Immature natural killer cell (primary cell): Measurements from ENCODE around the gene PRDM2. TPM values are rescaled to one million over a fixed set of nuclear protein-coding genes. Genes with fewer than 3 reads are reported as not detected.
A peak's percentile ranks its signal among the peaks of the same experiment; 100 is the strongest.
"Not testable (repeated sequence)": the region's sequence is repeated elsewhere in the genome, so short reads cannot be mapped to it uniquely, and the experiment has no call there.

Experiments
- DNase-seq, 3 donors: peaks; one replicate each; pipeline ENCODE4 v3.0.0; 2022; ENCODE audit warnings: mixed read lengths in 1 of 3
- H3K27ac Mint-ChIP-seq, 6 donors: one replicate each; pipeline ENCODE4 v1.8.0; 2020; ENCODE audit warnings: mixed read lengths in 6 of 6, mild to moderate bottlenecking in 5 of 6, inconsistent platforms in 4 of 6, moderate library complexity in 3 of 6
- H3K27me3 Mint-ChIP-seq, 3 donors: one replicate each; pipeline ENCODE4 v1.8.0; 2020 to 2021; ENCODE audit warnings: low read depth in 3 of 3, mild to moderate bottlenecking in 3 of 3, mixed read lengths in 3 of 3, moderate library complexity in 3 of 3, inconsistent platforms in 1 of 3
- H3K36me3 Mint-ChIP-seq, 3 donors: one replicate each; pipeline ENCODE4 v1.8.0; 2020; ENCODE audit warnings: mixed read lengths in 3 of 3, inconsistent platforms in 2 of 3, mild to moderate bottlenecking in 2 of 3
- H3K4me1 Mint-ChIP-seq, 2 donors: one replicate each; pipeline ENCODE4 v1.8.0; 2020; ENCODE audit warnings: inconsistent platforms in 2 of 2, mild to moderate bottlenecking in 2 of 2, mixed read lengths in 2 of 2, moderate library complexity in 1 of 2
- H3K4me3 Mint-ChIP-seq, 5 donors: one replicate each; pipeline ENCODE4 v1.8.0; 2020; ENCODE audit warnings: mild to moderate bottlenecking in 5 of 5, mixed read lengths in 5 of 5, inconsistent platforms in 3 of 5, moderate library complexity in 3 of 5
- H3K9me3 Mint-ChIP-seq, 6 donors: one replicate each; pipeline ENCODE4 v1.8.0; 2020; ENCODE audit warnings: mild to moderate bottlenecking in 6 of 6, mixed read lengths in 6 of 6, inconsistent platforms in 4 of 6, moderate library complexity in 3 of 6
- polyA plus RNA-seq, 3 donors: library from polyadenylated mRNA; unstranded; fragments of 300-500 nt; fragmentation: Illumina TruSeq; gene quantifications; one replicate each; pipeline ENCODE4 v1.2.3, GENCODE V29; 2021

PRDM2 gene
- polyA plus RNA-seq, 3 donors from 2014 or later, result 9.6 to 34.1 (median 10.8) TPM

DNA sequence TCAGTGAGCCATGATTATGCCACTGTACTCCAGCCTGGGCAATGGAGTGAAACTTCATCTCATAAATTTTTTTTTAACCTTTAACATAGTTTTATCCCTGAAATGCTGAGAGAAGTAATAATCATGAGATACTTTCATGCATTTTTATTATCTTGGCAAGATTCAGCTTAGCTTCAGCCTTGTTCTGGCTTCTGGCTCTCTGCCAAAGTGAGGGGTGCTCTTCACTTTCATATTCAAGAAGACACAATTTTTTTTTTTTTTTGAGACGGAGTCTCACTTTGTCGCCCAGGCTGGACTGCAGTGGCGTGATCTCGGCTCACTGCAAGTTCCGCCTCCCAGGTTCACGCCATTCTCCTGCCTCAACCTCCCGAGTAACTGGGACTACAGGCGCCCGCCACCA lies 19.4 kb upstream of the PRDM2 start:
- not testable (repeated sequence) for H3K9me3 Mint-ChIP-seq, H3K4me3 Mint-ChIP-seq, H3K27ac Mint-ChIP-seq, H3K36me3 Mint-ChIP-seq, H3K4me1 Mint-ChIP-seq, DNase-seq
- H3K27me3 Mint-ChIP-seq, result peaks cover 0 to 24% (median 2%) of the 10 kb centered on the region in 3 donors

DNA sequence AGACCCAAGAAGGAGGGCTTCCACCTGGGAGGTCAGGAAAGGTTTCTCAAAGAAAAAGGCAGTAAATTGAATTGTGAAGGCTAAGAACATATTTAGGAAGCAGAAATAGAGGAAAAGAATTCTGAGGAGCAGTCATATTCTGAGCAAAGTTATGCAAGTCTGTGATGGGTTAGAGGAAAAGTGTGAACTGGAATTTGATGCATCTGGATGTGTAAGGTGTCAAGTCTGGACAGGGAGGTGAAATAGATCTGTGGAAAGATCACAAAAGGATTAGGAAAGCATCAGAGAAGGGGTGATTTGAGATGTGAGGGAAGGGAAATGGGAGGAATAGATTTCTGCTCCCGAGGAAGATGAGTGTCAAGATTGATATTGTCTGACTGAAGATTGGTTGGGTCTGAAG lies 18.1 kb upstream of the PRDM2 start:
- no peak for DNase-seq
- Mint-ChIP-seq H3K27me3 (peaks cover 0 to 14% (median 2%) of the 10 kb centered on the region in 3 donors), H3K27ac (no peak overlapping the region), H3K4me1 (no peaks in the 10 kb centered on the region), H3K9me3 (peaks cover 0 to 2% (median 0%) of the 10 kb centered on the region in 6 donors), H3K36me3 (no peaks in the 10 kb centered on the region), H3K4me3 (no peak overlapping the region)

DNA sequence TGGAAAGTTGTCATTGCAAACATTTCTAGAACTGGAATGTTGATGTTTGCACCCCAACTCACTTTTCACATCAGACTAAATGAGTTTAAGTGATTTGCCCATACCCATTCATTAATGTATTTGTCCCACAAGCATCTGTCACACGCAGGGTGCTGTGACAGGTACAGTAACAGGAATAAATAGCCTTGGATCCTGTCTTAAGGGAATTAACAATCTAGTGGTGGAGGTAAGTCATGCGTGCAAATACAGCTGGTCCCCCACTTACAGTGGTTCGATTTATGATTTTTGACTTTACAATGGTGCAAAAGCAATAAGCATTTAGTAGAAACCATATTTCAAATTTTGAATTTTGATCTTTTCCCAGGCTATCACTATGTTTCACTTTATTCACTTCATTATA lies 17.5 kb upstream of the PRDM2 start:
- Mint-ChIP-seq H3K9me3 (peaks cover 0 to 2% (median 0%) of the 10 kb centered on the region in 6 donors), H3K4me1 (no peaks in the 10 kb centered on the region), H3K36me3 (no peaks in the 10 kb centered on the region), H3K27me3 (peaks cover 0 to 14% (median 2%) of the 10 kb centered on the region in 3 donors), H3K4me3 (no peak overlapping the region), H3K27ac (no peak overlapping the region)
- no peak for DNase-seq

DNA sequence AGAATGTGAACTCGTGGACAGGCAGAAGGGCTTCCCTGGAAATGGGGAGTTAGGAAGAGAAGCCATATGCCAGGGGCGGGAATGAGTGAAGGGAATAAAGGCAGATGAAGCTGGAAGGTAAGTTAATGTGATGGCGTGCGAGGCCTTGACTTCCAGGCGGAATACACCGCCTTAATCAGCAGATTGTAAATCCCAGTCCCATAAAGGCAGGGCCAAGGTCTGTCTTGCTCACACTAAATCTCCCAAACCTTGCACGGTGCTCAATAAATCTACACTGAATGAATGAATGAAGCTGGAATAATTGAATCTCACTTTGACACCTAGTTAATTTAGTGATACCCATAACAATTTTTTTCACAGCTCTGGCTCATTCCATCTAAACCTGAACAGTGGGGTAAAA lies 16.8 kb upstream of the PRDM2 start:
- no peak overlapping the region for H3K4me3 Mint-ChIP-seq
- H3K27me3 Mint-ChIP-seq, result peaks cover 0 to 16% (median 2%) of the 10 kb centered on the region in 3 donors

DNA sequence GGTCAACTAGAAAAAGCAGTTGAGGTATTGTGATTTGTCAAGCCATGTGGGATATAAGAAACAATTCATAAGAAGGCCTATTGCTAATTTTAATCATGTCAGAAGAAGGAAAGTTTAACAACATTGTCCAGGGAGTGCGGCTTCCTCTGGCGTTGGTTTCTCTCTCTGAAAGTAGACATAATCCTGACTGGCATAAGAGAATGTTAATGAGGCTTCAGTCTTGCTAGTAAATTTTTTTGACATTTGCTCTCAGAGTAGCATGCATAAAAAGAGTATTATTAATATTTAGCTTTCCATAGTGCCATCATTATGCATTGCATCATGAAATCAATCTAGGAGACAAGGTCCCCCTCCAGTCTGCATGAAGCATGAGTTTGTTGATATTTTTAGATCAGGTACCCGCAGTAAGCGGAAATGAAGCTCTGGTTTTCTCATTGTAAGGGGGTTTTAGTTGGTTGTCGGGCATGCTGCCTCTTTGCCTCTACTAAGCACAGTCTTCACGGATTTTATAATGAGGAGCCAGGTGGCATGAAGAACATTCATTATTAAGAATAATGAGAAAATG lies 12.8 kb upstream of the PRDM2 start:
- Mint-ChIP-seq H3K4me1 (no peaks in the 10 kb centered on the region), H3K27ac (no peak overlapping the region), H3K9me3 (peaks cover 0 to 3% (median 0%) of the 10 kb centered on the region in 6 donors), H3K4me3 (no peak overlapping the region), H3K36me3 (no peaks in the 10 kb centered on the region), H3K27me3 (peaks cover 0 to 9% (median 9%) of the 10 kb centered on the region in 3 donors)
- DNase-seq, result no peak

More for the DNA sequence above, 16.8 kb upstream of the PRDM2 start:
- Mint-ChIP-seq H3K4me1 (no peaks in the 10 kb centered on the region), H3K9me3 (peaks cover 0 to 2% (median 0%) of the 10 kb centered on the region in 6 donors), H3K36me3 (no peaks in the 10 kb centered on the region), H3K27ac (no peak overlapping the region)
- DNase-seq, result no peak

DNA sequence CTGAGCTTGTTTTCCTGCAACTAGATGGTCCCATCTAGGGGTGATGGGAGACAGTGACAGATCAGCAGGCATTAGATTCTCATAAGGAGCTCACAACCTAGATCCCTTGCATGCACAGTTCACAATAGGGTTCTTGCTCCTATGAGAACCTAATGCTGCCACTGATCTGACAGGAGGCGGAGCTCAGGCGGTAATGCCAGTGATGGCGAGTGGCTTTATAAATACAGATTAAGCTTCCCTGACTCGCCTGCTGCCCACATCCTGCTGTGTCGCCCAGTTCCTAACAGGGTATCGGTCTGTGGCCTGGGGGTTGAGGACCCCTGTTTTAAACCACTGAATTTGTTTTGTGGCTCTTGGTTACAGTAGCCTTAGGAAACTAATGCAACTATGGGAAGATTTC lies 6.9 kb upstream of the PRDM2 start:
- Mint-ChIP-seq H3K27me3 (peaks cover 3 to 14% (median 13%) of the 10 kb centered on the region in 3 donors), H3K4me3 (peak overlapping the region in 2 of 5 donors; percentile 2 to 36), H3K4me1 (peaks cover 6 to 12% of the 10 kb centered on the region in 2 donors), H3K27ac (peak overlapping the region in 1 of 6 donors; percentile 6)
- peak in 1 of 3 donors; percentile 2 for DNase-seq
- H3K9me3 Mint-ChIP-seq, H3K36me3 Mint-ChIP-seq: not testable (repeated sequence)

DNA sequence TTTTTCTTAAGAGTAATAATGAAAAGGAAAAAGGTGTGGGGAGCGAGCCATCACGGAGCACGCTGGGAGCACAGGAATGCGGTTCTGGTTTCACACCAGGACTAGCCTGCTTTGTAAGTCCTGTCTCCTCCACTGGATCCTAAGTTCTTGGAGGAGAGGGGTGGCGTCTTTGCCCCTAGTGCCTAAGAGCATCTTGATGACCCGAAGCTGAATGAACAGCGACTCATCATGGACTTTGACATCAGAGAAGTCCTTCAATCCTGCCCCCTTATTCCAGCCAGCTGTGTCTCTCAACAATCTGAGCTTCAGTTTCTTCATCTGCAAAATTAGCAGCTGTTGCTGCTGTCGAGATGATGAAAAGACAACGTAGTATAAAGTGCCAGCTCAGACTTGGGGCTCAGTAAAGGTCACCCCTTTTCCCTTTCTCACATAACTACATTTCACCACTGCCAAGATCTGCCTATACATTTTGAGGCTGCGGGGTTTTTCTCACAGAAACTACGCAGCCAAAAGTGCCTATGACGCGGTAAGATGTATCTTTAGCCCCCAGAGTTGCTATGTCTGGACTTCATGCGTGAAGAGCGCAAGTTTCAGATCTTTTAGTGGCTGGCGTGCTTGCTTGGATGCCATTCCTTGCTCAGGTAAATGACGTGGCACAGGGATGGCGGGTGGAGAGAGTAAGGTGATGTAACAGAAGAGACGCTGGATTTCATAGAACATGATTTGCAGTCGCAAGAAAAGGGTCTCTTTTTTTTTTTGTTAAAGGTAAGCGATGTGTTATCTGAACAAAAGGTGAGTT lies 4.9 kb upstream of the PRDM2 start:
- DNase-seq, result no peak
- Mint-ChIP-seq H3K4me1 (peaks cover 13 to 19% of the 10 kb centered on the region in 2 donors), H3K36me3 (no peaks in the 10 kb centered on the region), H3K4me3 (no peak overlapping the region), H3K9me3 (peaks cover 0 to under 1% (median 0%) of the 10 kb centered on the region in 6 donors), H3K27me3 (peaks cover 5 to 11% (median 6%) of the 10 kb centered on the region in 3 donors), H3K27ac (no peak overlapping the region)

DNA sequence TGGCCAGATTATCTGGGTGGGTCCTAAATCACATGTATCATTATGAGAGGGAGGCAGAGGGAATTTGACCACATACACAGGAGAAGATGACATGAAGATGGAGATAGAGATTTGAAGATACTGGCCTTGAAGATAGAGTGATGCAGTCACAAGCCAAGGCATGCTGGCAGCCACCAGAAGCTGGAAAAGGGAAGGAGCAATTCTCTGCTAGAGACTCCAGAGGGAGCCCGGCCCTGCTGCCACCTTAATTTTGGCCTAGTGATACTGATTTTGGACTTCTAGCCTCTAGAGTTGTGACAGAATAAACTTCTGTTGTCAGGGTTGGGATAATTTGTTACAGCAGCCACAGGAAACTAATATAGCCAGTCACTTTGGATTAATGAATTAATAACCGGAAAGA lies 2.2 kb upstream of the PRDM2 start:
- Mint-ChIP-seq H3K4me3 (peak overlapping the region in 4 of 5 donors; percentile 30 to 65 (median 42)), H3K36me3 (no peaks in the 10 kb centered on the region), H3K27ac (peak overlapping the region in 1 of 6 donors; percentile 65), H3K4me1 (peaks cover 33 to 39% of the 10 kb centered on the region in 2 donors), H3K9me3 (no peaks in the 10 kb centered on the region), H3K27me3 (peaks cover 2 to 18% (median 9%) of the 10 kb centered on the region in 3 donors)
- DNase-seq, result no peak

DNA sequence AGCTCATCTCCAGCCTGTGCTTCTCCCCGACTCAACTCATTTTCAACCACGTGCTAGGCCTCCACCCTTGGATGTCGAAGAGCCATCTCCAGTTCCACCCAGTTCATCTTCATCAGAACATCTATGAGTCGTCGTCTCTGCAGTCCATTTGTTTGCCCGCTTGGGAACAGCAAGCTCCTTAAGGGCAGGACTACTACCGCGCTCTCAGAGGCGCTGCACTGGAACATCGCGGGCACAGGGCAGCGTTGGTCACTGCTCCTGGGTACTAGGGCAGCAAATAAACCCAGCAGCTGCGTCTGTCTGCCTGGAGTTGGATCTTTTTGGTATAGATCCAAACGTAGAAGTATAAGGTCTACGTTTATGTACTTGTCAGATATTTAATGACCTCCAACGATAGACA lies 478 bp upstream of the PRDM2 start:
- Mint-ChIP-seq H3K27ac (peak overlapping the region; percentile 71 to 96 (median 88)), H3K4me3 (peak overlapping the region; percentile 66 to 93 (median 89)), H3K9me3 (no peaks in the 10 kb centered on the region), H3K4me1 (peaks cover 30 to 39% of the 10 kb centered on the region in 2 donors), H3K36me3 (no peaks in the 10 kb centered on the region), H3K27me3 (peaks cover 2 to 18% (median 9%) of the 10 kb centered on the region in 3 donors)
- DNase-seq, result peak in 1 of 3 donors; percentile 3

DNA sequence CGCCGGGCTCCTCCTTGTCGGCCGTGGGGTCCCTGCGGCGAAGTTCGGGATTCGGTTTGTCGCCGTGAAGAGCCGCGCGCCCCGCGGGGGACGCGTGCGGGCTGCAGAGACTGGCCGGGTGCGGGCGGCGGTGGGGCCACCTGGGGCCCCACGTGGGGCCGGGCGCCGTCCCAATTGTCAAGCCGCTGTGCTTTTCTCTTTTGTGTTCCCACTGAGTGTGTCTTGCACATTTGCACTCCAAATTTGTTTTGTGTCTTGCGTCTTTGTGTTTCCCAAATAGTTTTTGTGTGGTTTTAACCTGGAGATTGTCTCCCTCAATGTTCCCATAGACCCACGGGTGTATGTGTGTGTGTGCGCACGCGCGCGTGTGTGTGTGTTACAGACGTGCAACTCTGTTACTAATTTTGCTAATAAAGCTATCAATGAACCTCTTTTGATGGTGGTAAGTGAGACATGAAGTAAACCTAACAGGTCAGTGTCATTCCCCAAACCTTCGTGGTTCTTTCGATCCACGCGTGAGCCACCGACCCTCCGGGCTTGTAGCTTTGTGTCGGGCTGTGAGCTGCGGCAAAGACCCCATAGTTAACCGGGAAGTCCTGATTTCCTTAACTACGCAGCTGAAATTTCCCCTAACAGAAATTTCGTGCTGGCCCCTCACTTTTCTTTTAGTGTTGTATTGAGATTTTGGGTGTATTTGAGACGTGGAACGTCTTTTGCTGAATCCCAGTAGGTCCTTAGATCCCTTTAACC lies 708 bp downstream of the PRDM2 start:
- H3K27me3 Mint-ChIP-seq, result peaks cover 2 to 18% (median 7%) of the 10 kb centered on the region in 3 donors
- peaks cover 30 to 40% of the 10 kb centered on the region in 2 donors for H3K4me1 Mint-ChIP-seq
- no peaks in the 10 kb centered on the region for H3K9me3 Mint-ChIP-seq
- H3K4me3 Mint-ChIP-seq, result peak overlapping the region; percentile 90 to 97 (median 97)
- peak in 1 of 3 donors; percentile 59 for DNase-seq
- H3K27ac Mint-ChIP-seq, result peak overlapping the region; percentile 89 to 99 (median 95)
- H3K36me3 Mint-ChIP-seq, result no peaks in the 10 kb centered on the region

DNA sequence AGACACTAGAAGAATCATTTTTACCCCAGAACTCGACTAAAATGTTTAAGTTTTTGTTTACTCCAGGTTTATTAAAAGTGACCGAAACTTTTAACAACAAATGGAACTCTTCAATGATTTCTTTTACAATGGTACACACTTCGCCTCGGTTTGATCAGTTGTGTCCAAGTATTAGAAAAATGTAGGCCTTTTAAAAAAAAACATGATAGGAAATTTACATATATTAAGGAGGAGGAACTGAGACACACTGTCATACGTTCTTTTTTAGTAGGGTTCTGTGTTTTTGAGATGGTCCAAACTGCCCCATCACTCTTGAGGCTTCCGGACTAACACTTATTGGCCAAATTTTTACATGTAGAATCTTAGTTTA lies 1.3 kb downstream of the PRDM2 start:
- peak overlapping the region; percentile 89 to 99 (median 95) for H3K27ac Mint-ChIP-seq
- peak overlapping the region; percentile 90 to 97 (median 97) for H3K4me3 Mint-ChIP-seq
- H3K36me3 Mint-ChIP-seq, result peaks cover 0 to 4% (median 3%) of the 10 kb centered on the region in 3 donors
- peaks cover 30 to 40% of the 10 kb centered on the region in 2 donors for H3K4me1 Mint-ChIP-seq
- DNase-seq, result no peak
- H3K9me3 Mint-ChIP-seq, result peaks cover 0 to 1% (median 0%) of the 10 kb centered on the region in 6 donors
- peaks cover 5 to 16% (median 7%) of the 10 kb centered on the region in 3 donors for H3K27me3 Mint-ChIP-seq

DNA sequence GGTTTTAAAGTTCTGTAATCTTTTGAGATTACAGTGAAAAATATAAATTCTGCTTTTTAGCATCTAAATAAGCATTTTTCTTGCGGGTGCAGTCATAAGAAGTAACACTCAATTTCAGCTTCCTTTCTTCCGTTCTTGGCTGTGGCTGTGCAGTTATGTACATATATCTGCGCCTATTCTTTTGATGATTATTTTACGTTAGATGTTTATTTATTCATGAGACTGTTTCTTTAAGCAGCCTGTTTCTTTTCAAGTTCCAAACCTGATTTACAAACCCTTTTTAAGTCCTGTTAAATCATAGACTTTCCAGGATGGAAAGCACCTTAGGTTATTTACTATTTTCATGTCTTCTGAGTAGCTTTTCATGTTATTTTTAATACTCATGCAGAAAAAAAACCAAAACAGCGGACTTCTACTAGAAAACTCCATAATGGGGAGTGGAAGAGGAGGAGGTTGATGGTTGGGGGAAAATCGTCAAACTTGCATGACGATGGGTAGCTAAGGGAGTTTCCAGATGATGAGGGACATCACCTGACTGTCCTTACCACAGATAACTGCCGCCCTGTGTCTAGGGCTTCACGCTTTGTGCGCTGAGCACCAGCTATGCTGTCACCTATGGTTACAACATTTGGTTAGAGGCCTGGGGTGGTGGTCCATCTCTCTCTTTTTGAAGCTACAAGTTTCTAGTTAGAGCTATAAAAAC lies 2.6 kb downstream of the PRDM2 start:
- peaks cover 0 to 5% (median 4%) of the 10 kb centered on the region in 3 donors for H3K36me3 Mint-ChIP-seq
- peaks cover 4 to 11% (median 7%) of the 10 kb centered on the region in 3 donors for H3K27me3 Mint-ChIP-seq
- H3K4me1 Mint-ChIP-seq, result peaks cover 30 to 40% of the 10 kb centered on the region in 2 donors
- peak; percentile 45 to 59 (median 45) for DNase-seq
- peak overlapping the region; percentile 62 to 98 (median 90) for H3K27ac Mint-ChIP-seq
- H3K4me3 Mint-ChIP-seq, result peak overlapping the region in 2 of 5 donors; percentile 5 to 70
- H3K9me3 Mint-ChIP-seq, result peaks cover 0 to 2% (median 0%) of the 10 kb centered on the region in 6 donors

DNA sequence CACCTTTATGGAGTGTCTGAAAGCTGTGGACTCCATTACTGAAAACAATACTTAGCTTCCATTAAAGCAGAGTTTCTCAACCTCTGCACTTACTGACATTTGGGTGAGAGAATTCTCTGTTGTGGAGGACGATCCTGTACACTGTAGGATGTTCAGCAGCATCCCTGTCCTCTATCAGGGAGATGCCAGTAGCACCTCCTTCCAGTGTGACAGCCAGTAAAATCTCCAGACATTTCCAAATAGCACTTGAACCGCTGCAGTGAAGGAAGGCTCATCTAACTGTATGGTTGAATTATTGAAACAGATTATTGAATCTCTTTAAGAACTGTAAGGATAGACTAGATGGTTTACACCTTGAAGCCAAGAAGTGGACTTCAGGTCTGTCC lies 3.1 kb downstream of the PRDM2 start:
- Mint-ChIP-seq H3K4me1 (peaks cover 30 to 40% of the 10 kb centered on the region in 2 donors), H3K4me3 (no peak overlapping the region), H3K36me3 (peaks cover 0 to 5% (median 4%) of the 10 kb centered on the region in 3 donors)

More for the DNA sequence above, 3.1 kb downstream of the PRDM2 start:
- H3K9me3 Mint-ChIP-seq, result peaks cover 0 to 2% (median 0%) of the 10 kb centered on the region in 6 donors
- DNase-seq, result no peak
- peak overlapping the region; percentile 27 to 91 (median 84) for H3K27ac Mint-ChIP-seq
- H3K27me3 Mint-ChIP-seq, result peaks cover 3 to 11% (median 7%) of the 10 kb centered on the region in 3 donors
